PC-9 (cell line): ENCODE data around the gene C1orf94. TPM values are rescaled to one million over a fixed set of nuclear protein-coding genes. Genes with fewer than 3 reads are reported as not detected.

Experiments
- BruUV-seq: library from RNA; stranded (reverse); fragments of 400-500 nt; replicated peaks from 2 replicates; lab custom pipeline; 2021; lab: Mats Ljungman, UMichigan
- CTCF ChIA-PET: fragments of 300-600 bp; sonication (Branson Sonifier 250); formaldehyde crosslinking; loops from one replicate; lab custom pipeline; 2022; ENCODE audit warnings: antibody characterized with exemption; lab: Charles Lee
- POLR2A ChIA-PET: fragments of 300-600 bp; sonication (Branson Sonifier 250); formaldehyde crosslinking; loops from one replicate; lab custom pipeline; 2022; ENCODE audit warnings: antibody characterized with exemption; ENCODE audit not compliant: unreplicated experiment; lab: Charles Lee
- DNase-seq, 2 experiments: peaks; one replicate each; pipeline versions ENCODE4 v3.0.0 to v3.0.0-alpha.2; 2015 to 2022; ENCODE audit warnings: mixed read lengths in 1 of 2
- H2AFZ ChIP-seq: fragments of 200-600 bp; sonication (generic); 2 replicates; pipeline ENCODE4 v1.8.1; 2017; ENCODE audit warnings: antibody characterized with exemption
- H3F3A ChIP-seq: fragments of 200-600 bp; sonication (generic); 2 replicates; pipeline ENCODE4 v1.8.1; 2017; ENCODE audit warnings: antibody characterized with exemption, mild to moderate bottlenecking, low read depth; ENCODE audit not compliant: insufficient read depth
- H3K27ac ChIP-seq: fragments of 200-600 bp; sonication (generic); 2 replicates; pipeline ENCODE4 v1.6.1; 2016; ENCODE audit warnings: mixed run types
- H3K27me3 ChIP-seq: fragments of 200-600 bp; sonication (generic); 2 replicates; pipeline ENCODE4 v1.6.1; 2016; ENCODE audit warnings: low read depth, mixed run types; ENCODE audit not compliant: insufficient read depth
- H3K36me3 ChIP-seq: fragments of 200-600 bp; sonication (generic); 2 replicates; pipeline ENCODE4 v1.6.1; 2016; ENCODE audit warnings: low read depth, mixed run types
- H3K4me1 ChIP-seq: fragments of 200-600 bp; sonication (generic); replicated peaks from 2 replicates; pipeline ENCODE4 v1.6.1; 2016; ENCODE audit warnings: mixed run types; ENCODE audit not compliant: insufficient read depth
- H3K4me2 ChIP-seq: fragments of 200-600 bp; sonication (generic); 2 replicates; pipeline ENCODE4 v1.6.1; 2017; ENCODE audit warnings: mixed run types
- H3K4me3 ChIP-seq: fragments of 200-600 bp; sonication (generic); 2 replicates; pipeline ENCODE4 v1.6.1; 2016; ENCODE audit warnings: mixed run types
- H3K79me2 ChIP-seq: fragments of 200-600 bp; sonication (generic); 2 replicates; pipeline ENCODE4 v1.6.1; 2017; ENCODE audit warnings: low read depth, mixed run types
- H3K9me2 ChIP-seq: fragments of 200-600 bp; sonication (generic); 2 replicates; pipeline ENCODE4 v1.8.1; 2017; ENCODE audit warnings: mild to moderate bottlenecking; ENCODE audit not compliant: insufficient read depth
- H3K9me3 ChIP-seq: fragments of 200-600 bp; sonication (generic); 2 replicates; pipeline ENCODE4 v1.8.1; 2016; ENCODE audit warnings: low read depth; ENCODE audit not compliant: insufficient read depth
- H4K20me1 ChIP-seq: fragments of 200-600 bp; sonication (generic); 2 replicates; pipeline ENCODE4 v1.8.1; 2017; ENCODE audit not compliant: insufficient read depth
- EZH2 ChIP-seq: fragments of 200-600 bp; sonication (generic); IDR thresholded peaks from 2 replicates; pipeline ENCODE4 v1.8.0; 2017; ENCODE audit warnings: antibody characterized with exemption, low read depth
- intact Hi-C: fragments of 100-400 bp; cut with micrococcal nuclease; formaldehyde crosslinking; loops from one replicate; pipeline ENCODE4 v1.10.0; 2022; ENCODE audit not compliant: unreplicated experiment
- total RNA-seq: library from RNA; stranded (reverse); gene quantifications from 2 replicates; pipeline ENCODE4 v1.2.3, GENCODE V29; 2021
- TF ChIP-seq, protein P1 (sequence below): fragments of 200-600 bp; sonication (generic); conservative IDR thresholded peaks from 2 replicates; pipeline ENCODE4 v1.6.1; 2017; ENCODE audit warnings: mixed run types, antibody characterized with exemption, mild to moderate bottlenecking, moderate library complexity

C1orf94 gene
- total RNA-seq, 1 experiment from 2014 or later = not detected

GRCh38 chr1:34166191-34166624, 10.5 kb upstream of the C1orf94 start:
- no peaks in the 10 kb centered on the region for H3K4me1 ChIP-seq
- intact Hi-C loops = no loop called here
- no peak for TF ChIP-seq EZH2
- TF ChIP-seq, protein P1, sequence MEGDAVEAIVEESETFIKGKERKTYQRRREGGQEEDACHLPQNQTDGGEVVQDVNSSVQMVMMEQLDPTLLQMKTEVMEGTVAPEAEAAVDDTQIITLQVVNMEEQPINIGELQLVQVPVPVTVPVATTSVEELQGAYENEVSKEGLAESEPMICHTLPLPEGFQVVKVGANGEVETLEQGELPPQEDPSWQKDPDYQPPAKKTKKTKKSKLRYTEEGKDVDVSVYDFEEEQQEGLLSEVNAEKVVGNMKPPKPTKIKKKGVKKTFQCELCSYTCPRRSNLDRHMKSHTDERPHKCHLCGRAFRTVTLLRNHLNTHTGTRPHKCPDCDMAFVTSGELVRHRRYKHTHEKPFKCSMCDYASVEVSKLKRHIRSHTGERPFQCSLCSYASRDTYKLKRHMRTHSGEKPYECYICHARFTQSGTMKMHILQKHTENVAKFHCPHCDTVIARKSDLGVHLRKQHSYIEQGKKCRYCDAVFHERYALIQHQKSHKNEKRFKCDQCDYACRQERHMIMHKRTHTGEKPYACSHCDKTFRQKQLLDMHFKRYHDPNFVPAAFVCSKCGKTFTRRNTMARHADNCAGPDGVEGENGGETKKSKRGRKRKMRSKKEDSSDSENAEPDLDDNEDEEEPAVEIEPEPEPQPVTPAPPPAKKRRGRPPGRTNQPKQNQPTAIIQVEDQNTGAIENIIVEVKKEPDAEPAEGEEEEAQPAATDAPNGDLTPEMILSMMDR = no peak
- H3K9me3 ChIP-seq = no peaks in the 10 kb centered on the region
- ChIA-PET POLR2A (no interaction called here), CTCF (no interaction called here)
- no peaks in the 10 kb centered on the region for H3K9me2 ChIP-seq
- peaks cover 11% of the 10 kb centered on the region for H3K27me3 ChIP-seq
- H3K4me2 ChIP-seq = no peak overlapping the region
- no peak overlapping the region for H3K27ac ChIP-seq
- no peak overlapping the region for H2AFZ ChIP-seq
- DNase-seq = no peak
- H3K36me3 ChIP-seq = no peaks in the 10 kb centered on the region
- no peaks in the 10 kb centered on the region for H4K20me1 ChIP-seq
- BruUV-seq = no TSS peak
- H3F3A ChIP-seq = no peaks in the 10 kb centered on the region
- H3K4me3 ChIP-seq = no peak overlapping the region
- no peaks in the 10 kb centered on the region for H3K79me2 ChIP-seq

- no peaks in the 10 kb centered on the region for H3K9me2 ChIP-seq
- H3K9me3 ChIP-seq = no peaks in the 10 kb centered on the region
- no peaks in the 10 kb centered on the region for H3F3A ChIP-seq
- intact Hi-C loops = no loop called here
- no peaks in the 10 kb centered on the region for H3K36me3 ChIP-seq
- DNase-seq = no peak
- no peaks in the 10 kb centered on the region for H3K4me1 ChIP-seq
- H3K4me3 ChIP-seq = no peak overlapping the region
- peaks cover 8% of the 10 kb centered on the region for H3K27me3 ChIP-seq
- no TSS peak for BruUV-seq
- no peaks in the 10 kb centered on the region for H3K79me2 ChIP-seq
- H4K20me1 ChIP-seq = no peaks in the 10 kb centered on the region
- TF ChIP-seq, protein P1 = no peak
- no peak for TF ChIP-seq EZH2
- H2AFZ ChIP-seq = no peak overlapping the region
- H3K4me2 ChIP-seq = no peak overlapping the region
- ChIA-PET CTCF (no interaction called here), POLR2A (no interaction called here)
- no peak overlapping the region for H3K27ac ChIP-seq
Observed at GRCh38 chr1:34166625-34167361, 9.9 kb upstream of the C1orf94 start.

DNA sequence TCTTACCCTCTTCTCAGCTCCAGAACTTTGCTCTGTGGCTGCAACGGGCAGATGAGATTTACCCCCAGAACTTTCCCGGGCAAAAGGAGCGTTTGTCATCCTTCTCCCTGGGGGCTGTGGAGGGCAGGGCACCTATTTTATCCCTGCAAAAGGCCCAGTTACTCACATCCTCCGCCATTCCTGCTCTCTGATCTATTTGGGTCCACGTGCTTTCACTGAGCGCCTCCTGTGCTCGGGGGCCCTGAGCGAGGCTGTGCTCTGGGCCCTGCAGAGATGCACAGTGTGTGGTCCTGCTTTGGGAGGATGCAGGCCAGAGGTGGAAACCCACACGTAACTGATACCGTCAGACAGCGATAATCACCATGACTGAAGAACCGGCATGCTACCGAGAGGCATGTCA, 9.3 kb upstream of the C1orf94 start:
- Histone ChIP-seq H3K9me2 (no peaks in the 10 kb centered on the region), H3K4me3 (no peak overlapping the region), H3K4me2 (no peak overlapping the region), H3F3A (no peaks in the 10 kb centered on the region), H3K27me3 (peaks cover 12% of the 10 kb centered on the region), H4K20me1 (no peaks in the 10 kb centered on the region), H2AFZ (no peak overlapping the region), H3K27ac (no peak overlapping the region), H3K4me1 (no peaks in the 10 kb centered on the region), H3K36me3 (no peaks in the 10 kb centered on the region), H3K9me3 (no peaks in the 10 kb centered on the region), H3K79me2 (no peaks in the 10 kb centered on the region)
- POLR2A ChIA-PET = no interaction called here
- TF ChIP-seq, protein P1 = no peak
- TF ChIP-seq EZH2 = no peak
- DNase-seq = no peak
- no TSS peak for BruUV-seq
- intact Hi-C loops = no loop called here
- CTCF ChIA-PET = no interaction called here
